Epithelial cell of esophagus (primary cell): ENCODE data around the gene ZBED1.

Source experiments
- DNase-seq: peaks from one replicate; pipeline ENCODE4 v3.0.0; 2010; ENCODE audit warnings: low read depth
- H3K4me3 ChIP-seq: 2 replicates; pipeline ENCODE4 v1.5.1; 2011; ENCODE audit warnings: mild to moderate bottlenecking, low read length, control low read depth
- CTCF ChIP-seq: IDR thresholded peaks from 2 replicates; pipeline ENCODE4 v1.5.1; 2011; ENCODE audit warnings: low read depth, mild to moderate bottlenecking, low read length, control low read depth, inconsistent platforms; ENCODE audit not compliant: insufficient read depth; ENCODE audit errors: missing control alignments

The ZBED1 gene

GRCh38 chrX:2446815-2447214 is 54.0 kb downstream of the ZBED1 start:
- no peak overlapping the region for H3K4me3 ChIP-seq
- TF ChIP-seq CTCF, result no peak
- no peak for DNase-seq

GRCh38 chrX:2445662-2446623 is 54.8 kb downstream of the ZBED1 start:
- H3K4me3 ChIP-seq, result no peak overlapping the region
- DNase-seq, result no peak
- TF ChIP-seq CTCF, result no peak

- DNase-seq, result no peak
- no peak for TF ChIP-seq CTCF
- H3K4me3 ChIP-seq, result no peak overlapping the region
These were observed 58.1 kb downstream of the ZBED1 start for GRCh38 chrX:2442694-2443093.

- DNase-seq, result no peak
- H3K4me3 ChIP-seq, result no peak overlapping the region
- TF ChIP-seq CTCF, result no peak
These were observed 59.3 kb downstream of the ZBED1 start for GRCh38 chrX:2441466-2441865.

- no peak for DNase-seq
- no peak for TF ChIP-seq CTCF
- no peak overlapping the region for H3K4me3 ChIP-seq
These were observed 61.2 kb downstream of the ZBED1 start for GRCh38 chrX:2439613-2440012.
